ENCODE measurements around the gene GID8.
A peak's percentile ranks its signal among the peaks of the same experiment; 100 is the strongest.

GID8 gene

DNA sequence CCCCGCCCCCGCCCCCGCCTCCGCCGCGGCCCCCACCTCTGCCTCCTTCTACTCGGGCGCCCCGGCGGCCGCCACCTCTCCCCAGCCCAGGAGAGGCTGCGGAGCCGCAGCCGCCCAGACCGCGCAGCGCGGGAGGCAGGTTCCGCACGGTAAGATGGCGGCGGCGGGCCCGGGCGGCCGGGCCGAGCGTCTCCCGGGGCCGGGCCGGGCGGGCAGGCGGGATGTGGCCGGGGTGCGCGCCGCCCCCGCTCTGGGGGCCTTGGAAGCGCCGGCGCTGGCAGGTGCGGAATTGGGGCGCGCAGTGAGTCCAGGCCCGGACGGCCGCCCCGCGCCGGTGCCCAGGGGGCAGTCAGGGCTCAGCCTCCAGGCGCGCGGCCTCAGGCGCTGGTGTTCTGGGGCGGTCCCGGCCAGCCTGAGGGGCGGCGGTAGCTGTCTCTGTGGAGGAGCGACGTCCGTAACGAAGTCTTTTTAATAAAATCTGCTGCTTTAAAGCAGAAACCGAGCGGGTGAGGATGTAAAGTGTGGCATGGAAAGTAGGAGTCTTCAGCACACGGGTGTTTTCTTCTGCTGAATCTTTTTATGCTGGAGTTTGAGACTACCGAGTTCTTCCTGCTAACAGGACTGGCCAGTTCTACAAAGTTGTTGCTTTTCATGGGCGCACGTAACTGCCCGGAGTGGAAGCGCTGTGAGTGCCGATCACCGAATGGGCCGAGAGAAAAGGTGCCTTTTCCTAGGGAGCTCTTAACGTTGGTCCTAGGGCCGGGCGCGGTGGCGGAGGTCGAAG lies at the start of gene GID8:
TSS of gene GID8 (plus strand) at position 43 of the 784 bp plus-strand sequence. CDS start 3,356 bp downstream, outside the sequence.
- DNase-seq: no peak

DNA sequence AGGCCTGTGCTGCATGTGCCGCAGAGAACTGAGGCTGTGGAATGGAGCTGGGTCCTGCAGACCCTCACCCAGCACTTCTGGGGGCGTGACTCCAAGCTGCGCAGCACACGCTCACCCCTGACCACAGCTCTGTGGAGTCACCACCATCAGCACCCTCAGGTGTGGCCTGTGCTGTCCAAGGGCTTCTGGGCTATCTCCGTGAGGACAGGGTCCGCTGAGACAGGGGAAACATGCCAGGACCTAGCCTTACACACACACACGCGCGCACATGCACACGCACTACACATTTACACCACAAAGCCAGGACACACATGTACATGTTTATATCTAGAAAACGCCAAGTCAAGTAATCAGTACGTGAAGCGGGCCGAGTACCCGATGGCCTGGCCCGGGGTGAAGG lies 49.5 kb upstream of the GID8 start:
- no peak for DNase-seq

DNA sequence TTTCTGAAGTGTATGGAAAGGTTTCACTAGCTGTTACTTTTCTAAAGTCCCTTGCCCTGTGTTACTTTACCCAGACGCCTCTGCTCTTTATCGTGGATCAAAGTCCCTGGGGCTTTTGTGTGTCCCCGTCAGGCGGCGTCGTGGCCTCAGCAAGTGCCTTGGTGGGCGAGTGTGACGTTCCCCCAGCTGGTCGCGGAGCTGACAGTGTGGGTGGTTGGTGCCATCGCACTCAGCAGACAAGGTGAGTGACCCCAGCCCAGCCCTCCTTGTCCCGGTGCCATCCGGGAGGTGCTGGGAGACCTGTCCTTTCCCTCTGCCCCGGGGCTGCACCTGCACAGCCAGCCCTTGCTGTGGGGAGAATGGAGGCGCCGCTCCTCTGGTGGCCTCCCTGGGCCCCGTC lies 49.0 kb upstream of the GID8 start:
- DNase-seq: no peak

DNA sequence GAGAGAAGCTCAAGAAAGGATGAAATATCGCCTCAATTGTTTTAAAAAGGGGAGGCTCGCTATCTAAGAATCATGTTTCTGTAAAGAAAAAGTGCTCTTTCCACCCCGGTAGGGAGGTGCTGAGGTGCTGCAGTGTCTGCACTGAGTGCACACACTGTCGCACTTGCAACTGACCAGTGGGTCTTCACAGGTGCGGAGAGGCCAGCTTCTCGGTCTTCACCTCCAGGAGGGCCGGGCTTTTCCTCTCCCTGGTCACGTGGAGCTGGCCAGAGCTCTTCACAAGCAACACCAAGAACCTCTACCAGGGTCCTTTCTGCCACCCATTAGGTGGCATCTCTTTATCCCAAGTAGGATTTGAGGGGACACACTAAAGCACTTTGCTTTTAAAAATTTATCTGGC lies 48.5 kb upstream of the GID8 start:
- no peak for DNase-seq

DNA sequence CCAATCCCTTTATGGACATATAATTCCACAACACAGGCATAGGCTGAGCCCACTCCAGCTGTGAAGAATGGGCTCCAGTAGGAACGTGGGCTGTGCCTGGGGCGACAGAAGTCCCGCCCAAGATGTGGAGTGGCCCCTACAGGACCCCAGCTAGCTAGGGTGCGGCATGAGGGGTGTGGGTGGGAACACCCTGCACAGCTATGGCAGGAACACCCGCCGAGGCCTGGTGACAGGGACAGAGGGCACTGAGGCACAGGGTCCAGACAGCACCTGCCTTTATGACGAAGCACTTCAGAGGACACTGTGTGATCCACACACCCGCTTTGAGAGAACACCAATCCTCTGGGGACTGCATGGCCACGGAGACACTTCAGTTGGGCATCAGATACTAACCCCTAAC lies 48.1 kb upstream of the GID8 start:
- DNase-seq: no peak

- DNase-seq: no peak
These were observed 47.5 kb upstream of the GID8 start for GRCh38 chr20:62890444-62890843.

- no peak for DNase-seq
These were observed 46.8 kb upstream of the GID8 start for GRCh38 chr20:62891111-62891510.

- DNase-seq: no peak
These were observed 45.3 kb upstream of the GID8 start for GRCh38 chr20:62892348-62893304.

GRCh38 chr20:62893700-62894099 lies 44.2 kb upstream of the GID8 start:
- DNase-seq: no peak

DNA sequence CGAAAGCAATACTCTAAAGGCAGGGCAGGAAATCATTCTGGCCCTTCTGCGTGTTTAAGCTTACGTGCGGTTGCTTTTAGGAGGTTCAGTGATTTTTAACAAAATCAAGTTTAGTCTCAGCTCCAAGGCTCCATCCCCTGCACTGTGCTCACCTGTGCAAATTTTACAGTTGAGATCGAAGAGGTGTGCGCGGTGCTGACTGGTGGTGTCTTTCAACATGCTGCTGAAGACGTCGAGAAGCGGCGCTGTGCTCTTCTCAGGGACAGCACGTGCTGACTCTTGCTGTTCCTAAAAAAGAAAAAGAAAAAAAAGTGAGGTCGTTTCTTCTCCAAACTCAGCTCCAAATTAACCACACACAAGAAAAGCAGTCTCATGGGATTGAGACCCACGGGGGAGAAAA lies 43.7 kb upstream of the GID8 start:
- DNase-seq: no peak

DNA sequence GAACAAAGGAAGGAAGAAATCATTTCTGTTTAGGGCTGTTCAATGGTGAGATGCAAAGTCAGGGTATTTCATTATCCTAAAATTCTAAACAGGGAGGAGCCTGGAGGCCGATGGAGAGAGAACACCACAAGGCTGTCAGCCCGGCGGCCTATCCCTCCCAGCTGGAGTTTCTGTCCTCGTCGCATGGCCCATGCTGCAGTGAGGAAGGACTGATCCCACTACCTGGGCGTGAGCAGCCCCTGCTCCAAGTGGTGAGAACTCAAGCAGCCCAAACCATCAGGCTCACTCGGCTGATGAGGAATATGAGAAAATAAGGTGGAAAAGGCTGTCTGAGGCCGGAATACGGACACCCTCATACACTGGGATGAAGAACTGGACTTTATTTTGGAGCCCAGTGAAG lies 42.4 kb upstream of the GID8 start:
- DNase-seq: no peak

- peak; percentile 57 for DNase-seq
These were observed 41.4 kb upstream of the GID8 start for GRCh38 chr20:62896526-62896925.

- no peak for DNase-seq
These were observed 40.3 kb upstream of the GID8 start for GRCh38 chr20:62897666-62898065.

DNA sequence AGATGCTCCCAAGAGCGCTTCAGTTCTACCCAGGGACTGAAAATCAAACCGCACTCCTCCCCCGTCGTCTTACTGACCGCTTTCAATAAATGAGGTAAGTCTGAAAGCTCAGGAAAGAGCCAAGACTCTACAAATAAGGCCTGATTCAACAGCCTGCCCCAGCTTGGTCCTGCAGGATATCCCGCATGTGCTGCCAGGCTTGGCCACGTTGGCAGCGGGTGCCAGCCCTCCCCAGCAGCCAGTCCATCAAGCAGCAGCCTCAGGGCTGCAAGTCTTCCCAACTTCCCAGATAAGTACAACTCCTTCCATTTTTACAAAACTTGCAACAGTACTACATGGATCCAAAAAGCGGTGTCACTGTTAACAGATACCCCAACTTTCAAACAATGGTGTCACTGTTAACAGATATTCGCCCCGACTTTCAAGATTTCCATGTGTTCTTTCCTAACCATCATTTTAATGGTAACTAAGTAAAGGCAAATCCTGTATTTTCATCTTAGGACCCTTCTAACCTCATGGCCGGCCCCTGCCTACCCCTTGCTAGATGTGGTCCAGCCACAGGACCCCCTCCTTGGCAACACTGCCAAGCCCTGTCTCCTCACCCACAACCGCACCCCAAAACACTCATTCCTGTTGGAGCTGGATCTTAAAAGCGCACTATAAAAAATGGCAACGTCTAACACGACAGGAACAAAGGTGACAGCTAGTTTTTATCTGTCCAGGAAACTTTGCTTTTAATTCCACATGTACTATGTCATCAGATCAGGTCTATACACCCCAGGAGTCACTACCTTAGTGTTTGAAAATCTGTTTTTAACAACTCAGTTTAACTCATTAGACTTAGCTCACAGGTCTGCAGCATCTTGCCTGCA lies 39.6 kb upstream of the GID8 start:
- DNase-seq: no peak

DNA sequence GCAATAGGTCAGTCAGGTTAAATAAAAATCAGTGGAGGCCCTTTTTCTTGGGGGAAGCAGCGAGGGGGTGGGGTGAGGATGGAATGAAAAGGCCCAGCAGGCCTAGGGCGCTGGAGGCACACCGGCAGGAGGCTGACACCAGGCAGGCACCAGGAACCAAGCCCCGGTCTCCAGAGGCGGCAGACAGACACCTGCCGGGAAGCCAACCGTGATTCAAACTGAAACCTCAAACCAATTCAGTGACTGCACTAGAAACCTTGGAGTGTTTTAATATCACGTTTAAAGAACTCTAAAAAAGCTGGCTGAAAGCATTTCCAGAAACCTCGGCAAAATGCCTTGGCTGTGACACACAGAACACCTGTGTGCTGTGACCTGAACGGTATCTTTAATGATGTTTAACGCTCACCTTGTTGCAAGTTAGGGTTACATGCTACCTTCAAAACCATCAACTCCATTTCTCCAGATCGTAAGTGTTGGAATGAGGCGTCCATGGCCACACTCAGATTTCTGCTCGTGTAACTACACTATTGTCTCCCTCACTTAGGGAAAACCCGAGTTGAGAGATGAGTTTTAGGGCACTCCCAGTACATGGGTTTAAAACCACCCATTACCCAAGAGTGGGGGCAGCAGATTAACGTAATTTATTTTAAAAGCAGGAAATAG lies 38.8 kb upstream of the GID8 start:
- DNase-seq: no peak

GRCh38 chr20:62899633-62900051 lies 38.3 kb upstream of the GID8 start:
- no peak for DNase-seq

GRCh38 chr20:62900052-62900691 lies 37.8 kb upstream of the GID8 start:
- DNase-seq: peak; percentile 18

GRCh38 chr20:62900692-62901584 lies 37.0 kb upstream of the GID8 start:
- no peak for DNase-seq

GRCh38 chr20:62901891-62902290 lies 36.1 kb upstream of the GID8 start:
- DNase-seq: no peak

GRCh38 chr20:62902926-62903615 lies 34.9 kb upstream of the GID8 start:
- DNase-seq: no peak
